Stimulated activated CD4-positive, alpha-beta T cell treated with anti-CD3 and anti-CD28 coated beads, Interleukin-12 subunit alpha, Interleukin-12 subunit beta, amount 100 ng/mL, for 24 hours (primary cell): ENCODE results near the gene DIDO1.
"Not testable (repeated sequence)": the region's sequence is repeated elsewhere in the genome, so short reads cannot be mapped to it uniquely, and the experiment has no call there.

Experiments
- DNase-seq, 2 experiments: peaks; one replicate each; pipeline ENCODE4 v3.0.0-alpha.2; 2020; ENCODE audit warnings: low read depth in 2 of 2

The DIDO1 gene

DNA sequence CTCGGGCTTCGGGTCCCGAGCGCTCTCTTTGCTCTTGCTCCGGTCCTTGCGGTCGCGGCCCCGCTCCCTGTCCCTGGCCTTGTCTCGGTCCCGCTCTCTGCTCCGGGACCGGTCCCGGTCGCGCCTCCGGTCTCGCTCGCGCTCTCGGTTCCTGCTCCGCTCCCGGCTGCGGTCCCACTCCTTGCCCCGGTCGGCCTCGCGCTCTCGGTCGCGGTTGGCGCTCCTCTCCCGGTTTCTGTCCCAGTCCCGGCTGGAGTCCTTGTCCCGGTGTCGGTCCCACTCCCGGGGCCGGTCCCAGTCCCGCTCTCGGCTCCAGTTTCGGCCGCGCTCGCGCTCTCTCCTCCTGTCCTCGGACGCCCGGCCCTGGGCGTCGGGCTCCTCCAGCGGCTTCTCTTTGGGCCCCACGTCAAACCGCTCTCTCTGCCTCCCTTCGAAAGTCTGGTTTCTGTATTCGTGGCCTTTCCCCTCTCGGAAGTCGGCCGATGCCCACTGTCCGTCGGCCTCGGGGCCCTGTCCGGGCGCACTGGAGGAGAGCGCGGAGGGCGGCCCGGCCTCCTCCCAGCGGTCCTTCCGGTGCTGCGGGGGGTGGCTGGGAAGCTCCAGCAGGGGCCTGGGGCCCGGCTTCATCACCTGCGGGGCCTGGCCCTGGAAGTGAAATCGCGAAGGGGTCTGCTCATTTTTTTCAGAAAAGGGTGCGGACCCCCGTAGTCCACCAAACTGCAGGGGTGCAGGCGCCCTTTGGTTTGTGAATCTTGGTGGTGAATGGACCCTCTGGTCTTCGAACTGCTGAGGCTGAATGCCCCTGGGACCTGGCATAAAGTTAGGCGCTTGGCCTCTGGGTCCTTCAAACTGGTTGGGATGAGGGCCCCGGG lies 46.8 kb downstream of the DIDO1 start:
- no peak for DNase-seq

- DNase-seq: no peak
These were observed 47.9 kb downstream of the DIDO1 start for GRCh38 chr20:62878244-62879038.

DNA sequence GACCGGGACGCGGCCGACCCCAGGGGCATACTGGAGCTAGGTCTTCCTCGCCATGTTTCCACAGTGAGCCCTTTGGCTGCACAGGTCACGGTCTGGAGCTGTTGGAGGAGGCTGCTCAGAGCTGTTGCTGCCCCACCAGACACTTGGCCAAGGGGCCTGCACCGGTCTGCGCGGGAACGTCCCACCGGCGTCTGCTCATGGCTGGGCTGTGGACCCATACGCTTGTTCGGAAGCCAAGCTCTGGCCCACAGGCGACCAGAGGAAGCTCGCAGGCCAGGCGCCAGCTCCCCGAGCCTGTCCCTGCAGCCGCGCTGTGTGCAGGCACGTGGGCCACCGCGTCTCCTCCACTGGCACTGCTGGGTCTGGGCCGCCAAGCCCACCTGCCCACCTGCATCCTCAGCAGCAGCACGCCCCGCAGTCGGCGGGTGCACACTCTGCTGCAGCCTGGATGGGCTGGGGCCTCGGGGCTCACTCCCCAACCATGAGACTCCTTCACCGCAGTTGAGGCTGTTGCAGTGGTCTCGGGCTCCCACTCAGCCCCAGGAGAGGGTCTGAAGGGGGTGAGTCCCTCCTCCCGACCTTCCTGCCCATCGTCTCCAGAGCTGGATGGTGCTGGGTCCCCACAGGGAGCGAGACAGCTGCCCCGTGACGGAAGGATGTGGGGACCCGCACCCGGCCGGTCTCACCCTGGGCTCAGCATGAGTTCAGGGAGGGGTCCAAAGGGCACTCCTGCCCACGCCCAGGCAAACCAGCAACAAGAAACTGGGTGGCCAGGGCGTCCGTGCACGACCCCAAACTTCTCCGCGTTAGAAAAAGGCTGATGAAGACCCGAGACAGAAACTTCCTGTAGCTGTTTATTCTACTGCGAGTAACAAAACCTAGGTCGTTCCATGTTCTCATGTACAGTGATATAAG lies 49.1 kb downstream of the DIDO1 start:
- no peak for DNase-seq

DNA sequence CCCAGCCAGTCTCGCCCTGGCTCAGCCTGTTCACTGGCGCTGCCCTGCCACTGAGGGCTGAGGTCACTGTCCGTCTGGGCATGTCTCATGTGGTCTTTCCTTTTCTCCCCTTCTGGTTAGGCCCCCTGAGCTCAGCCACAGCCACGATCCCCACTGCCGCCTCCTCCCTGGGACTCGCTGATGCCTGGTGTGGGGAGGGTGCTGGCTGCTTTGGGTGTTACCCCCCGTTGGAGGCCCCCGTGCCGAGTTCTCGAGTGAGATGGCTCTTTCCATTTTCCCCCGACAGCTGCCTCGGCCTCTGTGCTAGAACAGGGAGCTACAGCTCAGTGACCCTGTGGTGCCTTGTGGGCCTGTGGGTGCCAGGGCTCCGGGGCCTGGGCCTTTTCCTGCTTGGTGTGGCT lies 49.8 kb downstream of the DIDO1 start:
- DNase-seq: no peak

DNA sequence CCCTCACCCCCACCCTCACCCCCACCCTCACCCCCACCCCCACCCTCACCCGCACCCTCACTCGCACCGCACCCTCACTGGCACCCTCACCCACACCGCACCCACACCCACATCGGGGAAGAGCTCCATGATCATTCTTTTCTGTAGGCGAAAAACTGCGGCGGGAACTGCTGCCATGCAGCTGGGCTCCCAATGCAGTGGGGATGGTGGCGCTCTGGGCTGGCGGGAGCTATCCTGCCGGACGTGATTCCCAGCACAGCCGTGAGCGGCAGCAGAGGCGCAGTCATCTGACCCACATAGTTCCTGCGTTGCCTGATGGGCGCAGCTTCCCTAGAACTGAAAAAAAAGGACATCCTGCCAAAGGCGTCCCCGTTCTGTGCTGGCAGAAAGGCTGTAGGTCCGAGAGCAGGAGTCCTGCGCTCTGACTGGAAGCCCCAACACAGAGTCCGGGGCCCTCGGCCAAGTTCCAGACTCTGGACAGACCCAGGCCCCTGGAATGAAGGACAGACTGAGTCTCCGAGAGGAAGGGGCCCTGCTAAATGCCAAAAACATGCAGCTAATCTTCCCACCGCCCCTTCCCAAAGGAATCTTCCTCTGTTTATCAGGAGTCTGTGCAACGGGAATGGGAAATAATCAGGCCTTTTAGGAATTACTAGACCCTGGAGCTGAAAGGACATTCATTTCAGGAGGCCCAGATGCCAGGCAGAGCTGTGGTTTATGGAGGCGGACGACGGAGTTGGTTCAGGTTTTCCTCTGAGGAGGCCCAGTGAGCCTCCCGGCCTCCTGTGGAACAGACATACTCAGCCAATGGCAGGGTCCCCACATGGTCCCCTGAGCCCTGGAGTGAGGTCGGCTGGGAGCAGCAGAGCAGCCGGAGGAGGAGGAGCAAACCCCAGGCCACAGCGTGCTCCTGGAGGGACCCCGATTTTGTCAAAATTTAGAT lies 50.6 kb downstream of the DIDO1 start:
- no peak for DNase-seq

DNA sequence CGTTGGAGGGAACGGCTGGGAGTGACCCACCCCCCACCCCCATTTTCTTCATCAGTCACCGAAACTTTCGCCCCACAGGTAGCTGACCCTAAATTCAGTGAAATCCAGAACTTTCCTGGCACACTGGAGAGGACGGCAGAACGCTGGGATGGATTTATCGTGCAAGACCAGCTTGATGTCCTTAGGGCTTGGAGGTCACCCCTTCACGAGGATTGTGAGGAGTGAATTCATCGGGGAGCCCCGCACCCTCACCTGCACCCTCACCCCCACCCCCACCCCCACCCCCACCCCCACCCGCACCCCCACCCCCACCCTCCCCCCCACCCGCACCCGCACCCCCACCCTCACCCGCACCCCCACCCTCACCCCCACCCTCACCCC lies 51.4 kb downstream of the DIDO1 start:
- no peak for DNase-seq

GRCh38 chr20:62873681-62874031 lies 52.6 kb downstream of the DIDO1 start:
- DNase-seq: not testable (repeated sequence)

GRCh38 chr20:62873280-62873679 lies 53.0 kb downstream of the DIDO1 start:
- DNase-seq: no peak

- no peak for DNase-seq
These were observed 53.4 kb downstream of the DIDO1 start for GRCh38 chr20:62872862-62873261.

GRCh38 chr20:62872184-62872847 lies 54.0 kb downstream of the DIDO1 start:
- no peak for DNase-seq

GRCh38 chr20:62864207-62864606 lies 62.1 kb downstream of the DIDO1 start:
- no peak for DNase-seq

DNA sequence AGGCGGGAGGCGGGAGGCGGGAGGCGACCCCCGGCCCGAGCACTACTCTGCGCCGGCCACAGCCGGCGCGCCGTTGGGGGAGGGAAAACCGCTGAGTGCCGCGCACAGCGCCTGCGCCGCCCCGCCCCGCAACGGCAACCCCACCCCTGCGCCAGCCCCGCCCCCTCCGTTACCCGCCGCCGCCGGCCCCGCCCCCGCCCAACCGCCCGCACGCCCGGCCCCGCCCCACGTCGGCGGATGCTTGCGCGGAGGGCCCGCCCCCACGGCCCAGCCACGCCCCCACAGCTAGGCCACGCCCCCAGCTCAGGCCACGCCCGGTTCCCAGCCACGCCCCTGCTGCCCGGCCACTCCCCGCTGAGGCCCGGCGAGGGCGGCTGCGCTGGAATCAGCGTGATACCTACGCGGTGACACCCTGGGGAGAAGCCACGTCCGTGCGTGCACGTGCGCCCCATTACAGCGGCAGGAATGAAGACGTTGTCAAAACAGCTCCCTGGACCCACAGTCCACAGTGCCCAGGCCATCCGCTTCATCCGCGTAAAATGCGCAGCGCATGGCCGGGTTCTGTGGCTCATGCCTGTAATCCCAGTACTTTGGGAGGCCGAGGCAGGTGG lies 64.5 kb downstream of the DIDO1 start, which contains the start of gene TCFL5:
Gene TCFL5, minus strand, starts transcription at position 97 of the 611 bp plus-strand sequence. CDS start 152 bp downstream, outside the sequence.
- peak; percentile 84 to 91 for DNase-seq

DNA sequence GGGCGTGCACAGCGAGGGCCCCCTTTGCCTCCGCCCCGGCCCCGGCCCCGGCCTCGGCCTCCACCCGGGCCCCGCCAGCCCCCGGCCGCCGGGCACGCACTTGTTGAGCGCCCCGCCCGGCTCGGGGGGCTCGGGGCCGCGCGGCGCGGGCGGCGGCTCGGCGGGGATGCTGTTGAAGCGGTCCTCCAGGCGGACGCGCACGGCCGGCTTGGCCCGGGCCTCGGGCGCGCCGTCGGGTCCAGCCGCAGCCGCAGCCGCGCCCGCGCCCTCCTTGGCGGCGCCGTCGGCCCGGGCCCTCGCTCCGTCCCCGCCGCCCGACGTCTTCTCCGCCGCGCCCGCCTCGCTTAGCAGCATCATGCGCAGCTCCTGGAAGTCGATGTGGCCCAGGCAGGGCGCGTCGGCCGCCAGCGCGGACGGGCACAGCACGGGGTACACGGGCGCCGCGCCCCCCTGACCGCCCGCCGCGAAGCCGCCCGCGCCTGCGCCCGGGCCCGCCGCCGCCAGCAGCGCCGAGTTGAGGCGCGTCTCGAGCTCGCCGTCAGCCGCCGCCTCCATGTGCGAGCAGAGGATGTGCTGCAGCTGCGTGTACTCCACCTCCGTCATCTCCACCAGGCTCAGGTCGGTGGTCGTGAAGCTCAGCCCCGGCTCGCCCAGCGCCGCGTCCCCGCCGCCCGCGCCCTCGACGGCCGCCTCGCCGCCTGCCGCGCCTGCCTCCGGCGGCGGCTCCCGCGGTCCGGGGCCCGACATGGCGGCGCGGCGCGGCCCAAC lies 65.2 kb downstream of the DIDO1 start:
- no peak for DNase-seq

GRCh38 chr20:62860391-62860923 lies 65.8 kb downstream of the DIDO1 start:
- no peak for DNase-seq

GRCh38 chr20:62859721-62860120 lies 66.6 kb downstream of the DIDO1 start:
- no peak for DNase-seq

GRCh38 chr20:62858058-62858830 lies 68.1 kb downstream of the DIDO1 start:
- DNase-seq: no peak

DNA sequence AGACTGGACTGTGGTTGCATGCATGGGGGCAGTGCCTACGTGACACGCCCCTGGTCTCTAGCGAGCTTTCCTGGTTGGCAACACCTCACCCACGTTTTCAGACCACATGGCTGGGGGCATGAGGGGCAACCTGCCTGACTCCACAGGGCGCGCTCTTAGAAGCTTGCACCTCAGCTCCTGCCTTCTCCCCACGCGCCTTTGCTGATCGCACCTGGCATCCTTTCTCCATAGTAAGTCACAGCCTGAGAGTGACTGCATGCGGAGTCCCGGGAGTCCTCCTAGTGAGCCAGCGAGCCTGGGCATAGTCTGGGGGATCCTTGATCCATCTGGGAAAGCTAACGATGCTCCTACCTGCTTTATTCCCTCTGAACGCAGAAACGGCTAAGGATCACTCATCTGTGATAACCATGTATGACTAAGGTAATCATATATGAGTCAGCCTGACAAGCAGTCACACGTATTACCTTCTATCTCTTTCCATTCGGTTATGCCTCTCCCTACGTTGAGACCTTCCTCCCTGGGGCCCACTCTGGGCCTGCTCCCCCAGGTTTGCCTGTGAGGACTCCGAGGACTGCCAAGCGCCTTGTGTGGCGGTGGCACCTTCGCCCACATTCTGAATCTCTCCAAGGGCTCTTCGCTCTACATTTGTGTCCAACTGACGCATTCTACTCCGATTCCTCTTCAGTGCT lies 69.2 kb downstream of the DIDO1 start:
- no peak for DNase-seq
